ENCODE measurements around the gene KHDRBS1.
"Not testable (repeated sequence)": the region's sequence is repeated elsewhere in the genome, so short reads cannot be mapped to it uniquely, and the experiment has no call there.

The KHDRBS1 gene

DNA sequence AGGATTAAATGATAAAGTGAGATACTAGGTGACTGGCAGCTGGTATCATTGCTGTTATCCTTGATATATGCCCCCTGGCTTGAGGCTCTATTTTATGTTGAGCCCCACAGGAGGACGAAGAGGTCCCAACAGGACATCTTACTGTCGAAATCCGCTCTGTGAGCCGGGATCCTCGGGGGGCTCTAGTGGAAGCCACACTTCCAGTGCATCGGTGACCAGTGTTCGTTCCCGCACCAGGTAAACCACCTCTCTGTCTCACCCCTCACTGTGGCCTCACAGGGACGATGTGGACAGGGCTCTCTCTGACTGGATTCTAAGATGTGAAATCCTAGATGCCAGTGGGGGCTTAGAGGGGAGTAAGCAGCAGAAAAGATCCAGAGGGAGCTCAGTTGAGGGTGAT is 61.2 kb downstream of the KHDRBS1 start:
- no peak for DNase-seq
- H3K36me3 ChIP-seq (ENCODE audit: control insufficient read depth, insufficient read depth, low read length) = peaks cover 5% of the 10 kb centered on the region
- H2BK120ac ChIP-seq (ENCODE audit: low read depth, low read length) = no peak overlapping the region
- no peak overlapping the region for H4K5ac ChIP-seq (ENCODE audit: low read length)
- H3K9ac ChIP-seq (ENCODE audit: low read length) = no peak overlapping the region
- H3K4me3 ChIP-seq (ENCODE audit: low read length) = no peak overlapping the region
- no peak overlapping the region for H3K4me2 ChIP-seq (ENCODE audit: low read length)
- no CpG with 5 or more reads among the region's 9 CpGs for WGBS (ENCODE audit: extremely low coverage, insufficient coverage, low lambda C conversion rate)
- peaks cover 5% of the 10 kb centered on the region for H3K4me1 ChIP-seq (ENCODE audit: control insufficient read depth, low read depth, low read length)
- H3K4ac ChIP-seq (ENCODE audit: low read depth, low read length) = no peak overlapping the region
- no peak overlapping the region for H3K27ac ChIP-seq (ENCODE audit: low read depth, low read length)
- H4K8ac ChIP-seq (ENCODE audit: low read depth, low read length) = no peak overlapping the region
- no peak overlapping the region for H3K23ac ChIP-seq (ENCODE audit: low read length)
- H3K18ac ChIP-seq (ENCODE audit: low read length) = no peak overlapping the region
- H3K27me3 ChIP-seq (ENCODE audit: insufficient read depth, low read length, poor library complexity) = no peaks in the 10 kb centered on the region
- H2AK5ac ChIP-seq (ENCODE audit: low read length) = no peak overlapping the region
- peaks cover 2% of the 10 kb centered on the region for H3K79me1 ChIP-seq (ENCODE audit: low read length)
- H2BK5ac ChIP-seq (ENCODE audit: low read length) = no peak overlapping the region
- peaks cover 10% of the 10 kb centered on the region for H3K79me2 ChIP-seq (ENCODE audit: control insufficient read depth, insufficient read depth, low read length)
- H3K56ac ChIP-seq (ENCODE audit: low read length) = no peak overlapping the region
- H2BK15ac ChIP-seq (replicated peaks; ENCODE audit: low read depth) = no peak overlapping the region

DNA sequence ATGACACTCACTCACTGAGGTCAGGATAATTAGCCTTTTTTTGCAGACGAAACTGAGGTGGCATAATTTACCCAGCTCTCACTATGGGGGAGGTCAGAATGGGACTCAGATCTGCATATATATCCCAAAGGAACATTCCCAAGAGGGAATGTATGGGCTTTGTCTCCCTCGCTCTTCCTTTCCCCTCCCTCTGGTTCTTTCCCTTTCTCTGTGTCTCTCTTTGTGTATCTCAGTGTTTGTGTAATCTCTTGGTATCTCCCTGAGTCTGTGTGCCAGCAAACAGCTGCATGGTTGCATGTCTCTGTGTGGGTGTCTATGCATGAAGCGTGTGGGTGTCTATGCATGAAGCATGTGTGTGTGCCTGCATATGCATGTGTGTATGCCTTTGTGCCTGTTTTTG is 63.8 kb downstream of the KHDRBS1 start:
- no peak for DNase-seq
- peaks cover 5% of the 10 kb centered on the region for H3K4me1 ChIP-seq (ENCODE audit: control insufficient read depth, low read depth, low read length)
- no peak overlapping the region for H2AK5ac ChIP-seq (ENCODE audit: low read length)
- no peaks in the 10 kb centered on the region for H3K27me3 ChIP-seq (ENCODE audit: insufficient read depth, low read length, poor library complexity)
- no peak overlapping the region for H2BK120ac ChIP-seq (ENCODE audit: low read depth, low read length)
- H3K79me1 ChIP-seq (ENCODE audit: low read length) = peaks cover 2% of the 10 kb centered on the region
- H3K79me2 ChIP-seq (ENCODE audit: control insufficient read depth, insufficient read depth, low read length) = peaks cover 10% of the 10 kb centered on the region
- H3K18ac ChIP-seq (ENCODE audit: low read length) = no peak overlapping the region
- no peak overlapping the region for H3K9ac ChIP-seq (ENCODE audit: low read length)
- H3K4me2 ChIP-seq (ENCODE audit: low read length) = no peak overlapping the region
- no CpG with 5 or more reads among the region's 3 CpGs for WGBS (ENCODE audit: extremely low coverage, insufficient coverage, low lambda C conversion rate)
- no peak overlapping the region for H3K27ac ChIP-seq (ENCODE audit: low read depth, low read length)
- H2BK15ac ChIP-seq (replicated peaks; ENCODE audit: low read depth) = no peak overlapping the region
- no peak overlapping the region for H4K8ac ChIP-seq (ENCODE audit: low read depth, low read length)
- H2BK5ac ChIP-seq (ENCODE audit: low read length) = no peak overlapping the region
- no peak overlapping the region for H4K5ac ChIP-seq (ENCODE audit: low read length)
- H3K36me3 ChIP-seq (ENCODE audit: control insufficient read depth, insufficient read depth, low read length) = peaks cover 5% of the 10 kb centered on the region
- no peak overlapping the region for H3K23ac ChIP-seq (ENCODE audit: low read length)
- no peak overlapping the region for H3K56ac ChIP-seq (ENCODE audit: low read length)
- no peak overlapping the region for H3K4ac ChIP-seq (ENCODE audit: low read depth, low read length)
- no peak overlapping the region for H3K4me3 ChIP-seq (ENCODE audit: low read length)

DNA sequence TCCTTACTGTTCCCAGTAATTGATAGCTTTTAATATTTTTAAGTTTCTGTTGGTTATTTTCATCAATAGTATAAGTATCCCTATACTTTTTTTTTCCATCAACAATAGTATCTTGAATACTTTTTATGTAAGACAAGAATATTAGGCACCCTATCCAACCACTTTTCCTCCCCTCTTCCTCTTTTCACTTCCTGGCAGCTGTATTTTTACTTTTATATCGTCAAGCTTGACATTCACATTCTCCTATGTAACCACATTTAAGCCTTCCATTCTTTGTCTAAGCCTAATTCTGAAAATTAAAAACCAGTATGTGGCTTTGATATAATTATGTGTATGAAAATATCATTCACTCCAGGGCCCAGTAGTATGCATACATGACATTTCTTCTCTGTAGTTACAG is 68.4 kb downstream of the KHDRBS1 start:
- Histone ChIP-seq H2AK5ac (ENCODE audit: low read length) (no peak overlapping the region), H3K4me2 (ENCODE audit: low read length) (no peak overlapping the region), H3K23ac (ENCODE audit: low read length) (no peak overlapping the region), H3K79me1 (ENCODE audit: low read length) (no peaks in the 10 kb centered on the region), H3K36me3 (ENCODE audit: control insufficient read depth, insufficient read depth, low read length) (peaks cover 5% of the 10 kb centered on the region), H3K27ac (ENCODE audit: low read depth, low read length) (no peak overlapping the region), H4K8ac (ENCODE audit: low read depth, low read length) (no peak overlapping the region), H2BK15ac (replicated peaks; ENCODE audit: low read depth) (no peak overlapping the region), H3K56ac (ENCODE audit: low read length) (no peak overlapping the region), H3K4ac (ENCODE audit: low read depth, low read length) (no peak overlapping the region), H3K18ac (ENCODE audit: low read length) (no peak overlapping the region), H2BK120ac (ENCODE audit: low read depth, low read length) (no peak overlapping the region), H3K4me1 (ENCODE audit: control insufficient read depth, low read depth, low read length) (no peaks in the 10 kb centered on the region), H3K27me3 (ENCODE audit: insufficient read depth, low read length, poor library complexity) (no peaks in the 10 kb centered on the region), H4K5ac (ENCODE audit: low read length) (no peak overlapping the region), H2BK5ac (ENCODE audit: low read length) (no peak overlapping the region), H3K9ac (ENCODE audit: low read length) (no peak overlapping the region), H3K79me2 (ENCODE audit: control insufficient read depth, insufficient read depth, low read length) (no peaks in the 10 kb centered on the region), H3K4me3 (ENCODE audit: low read length) (no peak overlapping the region)
- no CpG with 5 or more reads among the region's 1 CpG for WGBS (ENCODE audit: extremely low coverage, insufficient coverage, low lambda C conversion rate)
- DNase-seq = no peak

DNA sequence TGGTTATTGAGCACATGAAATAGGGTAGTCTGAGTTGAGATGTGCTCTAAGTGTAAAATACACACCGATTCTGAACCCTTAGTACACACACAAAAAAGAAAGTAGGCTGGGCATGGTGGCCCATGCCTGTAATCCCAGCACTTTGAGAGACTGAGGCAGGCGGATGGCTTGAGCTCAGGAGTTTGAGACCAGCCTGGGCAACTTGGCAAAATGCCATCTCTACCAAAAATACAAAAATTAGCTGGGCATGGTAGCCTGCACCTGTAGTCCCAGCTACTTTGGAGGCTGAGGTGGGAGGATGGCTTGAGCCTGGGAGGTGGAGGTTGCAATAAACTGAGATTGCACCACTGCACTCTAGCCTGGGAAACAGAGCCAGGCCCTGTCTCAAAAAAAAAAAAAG is 72.7 kb downstream of the KHDRBS1 start:
- not testable (repeated sequence) for H2AK5ac ChIP-seq (ENCODE audit: low read length); H2BK120ac ChIP-seq (ENCODE audit: low read depth, low read length); H3K79me2 ChIP-seq (ENCODE audit: control insufficient read depth, insufficient read depth, low read length); H3K4me3 ChIP-seq (ENCODE audit: low read length); H3K23ac ChIP-seq (ENCODE audit: low read length); H2BK15ac ChIP-seq (replicated peaks; ENCODE audit: low read depth); H3K18ac ChIP-seq (ENCODE audit: low read length); H3K9ac ChIP-seq (ENCODE audit: low read length); H3K4ac ChIP-seq (ENCODE audit: low read depth, low read length); H3K4me2 ChIP-seq (ENCODE audit: low read length); H3K27me3 ChIP-seq (ENCODE audit: insufficient read depth, low read length, poor library complexity); H4K5ac ChIP-seq (ENCODE audit: low read length); H3K56ac ChIP-seq (ENCODE audit: low read length); H2BK5ac ChIP-seq (ENCODE audit: low read length); H4K8ac ChIP-seq (ENCODE audit: low read depth, low read length); H3K27ac ChIP-seq (ENCODE audit: low read depth, low read length); DNase-seq; H3K79me1 ChIP-seq (ENCODE audit: low read length); H3K4me1 ChIP-seq (ENCODE audit: control insufficient read depth, low read depth, low read length); H3K36me3 ChIP-seq (ENCODE audit: control insufficient read depth, insufficient read depth, low read length)
- WGBS (ENCODE audit: extremely low coverage, insufficient coverage, low lambda C conversion rate) = no CpG with 5 or more reads among the region's 2 CpGs

DNA sequence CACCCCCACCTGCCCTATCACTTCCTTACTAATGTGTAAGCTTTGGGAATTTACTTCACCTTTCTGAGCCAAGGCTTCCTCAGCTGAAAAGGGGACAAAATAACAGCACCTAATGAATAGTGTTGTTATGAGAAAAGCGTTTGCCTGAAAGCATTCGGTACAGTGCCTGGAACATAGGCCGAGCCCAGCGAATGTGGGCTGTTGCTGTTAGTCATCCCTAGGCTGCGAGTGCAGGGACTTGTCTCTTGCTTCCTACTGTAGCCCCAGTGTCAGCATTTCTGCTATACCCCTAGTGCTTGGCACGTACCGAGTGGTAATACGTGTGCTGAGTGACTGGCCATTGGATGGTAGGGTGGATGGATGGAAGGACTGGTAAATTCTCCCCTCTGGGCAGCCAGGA is 77.5 kb downstream of the KHDRBS1 start:
- no CpG with 5 or more reads among the region's 8 CpGs for WGBS (ENCODE audit: extremely low coverage, insufficient coverage, low lambda C conversion rate)
- no peak for DNase-seq

DNA sequence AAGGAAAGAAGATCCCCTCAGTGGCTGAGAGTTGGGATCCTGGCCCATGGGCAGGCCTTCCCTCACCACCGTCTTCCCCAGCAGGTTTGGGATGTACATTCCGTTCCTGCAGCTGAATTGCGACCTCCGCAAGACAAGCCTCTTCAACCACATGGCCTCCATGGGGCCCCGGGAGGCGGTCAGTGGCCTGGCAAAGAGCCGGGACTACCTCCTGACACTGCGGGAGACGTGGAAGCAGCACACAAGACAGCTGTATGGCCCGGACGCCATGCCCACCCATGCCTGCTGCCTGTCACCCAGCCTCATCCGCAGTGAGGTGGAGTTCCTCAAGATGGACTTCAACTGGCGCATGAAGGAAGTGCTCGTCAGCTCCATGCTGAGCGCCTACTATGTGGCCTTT is 77.9 kb downstream of the KHDRBS1 start:
- Histone ChIP-seq H3K56ac (ENCODE audit: low read length) (no peak overlapping the region), H3K18ac (ENCODE audit: low read length) (no peak overlapping the region), H3K4me1 (ENCODE audit: control insufficient read depth, low read depth, low read length) (no peaks in the 10 kb centered on the region), H3K4me2 (ENCODE audit: low read length) (no peak overlapping the region), H3K79me1 (ENCODE audit: low read length) (no peaks in the 10 kb centered on the region), H3K9ac (ENCODE audit: low read length) (no peak overlapping the region), H3K4ac (ENCODE audit: low read depth, low read length) (no peak overlapping the region), H3K27ac (ENCODE audit: low read depth, low read length) (no peak overlapping the region), H4K8ac (ENCODE audit: low read depth, low read length) (no peak overlapping the region), H3K79me2 (ENCODE audit: control insufficient read depth, insufficient read depth, low read length) (no peaks in the 10 kb centered on the region), H3K27me3 (ENCODE audit: insufficient read depth, low read length, poor library complexity) (no peaks in the 10 kb centered on the region), H4K5ac (ENCODE audit: low read length) (no peak overlapping the region), H2BK15ac (replicated peaks; ENCODE audit: low read depth) (no peak overlapping the region), H2BK120ac (ENCODE audit: low read depth, low read length) (no peak overlapping the region), H3K36me3 (ENCODE audit: control insufficient read depth, insufficient read depth, low read length) (peaks cover 12% of the 10 kb centered on the region), H3K23ac (ENCODE audit: low read length) (no peak overlapping the region), H3K4me3 (ENCODE audit: low read length) (no peak overlapping the region), H2AK5ac (ENCODE audit: low read length) (no peak overlapping the region), H2BK5ac (ENCODE audit: low read length) (no peak overlapping the region)
- no CpG with 5 or more reads among the region's 15 CpGs for WGBS (ENCODE audit: extremely low coverage, insufficient coverage, low lambda C conversion rate)
- no peak for DNase-seq

More for the DNA sequence above, 77.5 kb downstream of the KHDRBS1 start:
- no peak overlapping the region for H4K8ac ChIP-seq (ENCODE audit: low read depth, low read length)
- peaks cover 12% of the 10 kb centered on the region for H3K36me3 ChIP-seq (ENCODE audit: control insufficient read depth, insufficient read depth, low read length)
- H3K79me1 ChIP-seq (ENCODE audit: low read length) = no peaks in the 10 kb centered on the region
- H3K4me1 ChIP-seq (ENCODE audit: control insufficient read depth, low read depth, low read length) = no peaks in the 10 kb centered on the region
- H2BK120ac ChIP-seq (ENCODE audit: low read depth, low read length) = no peak overlapping the region
- H3K4ac ChIP-seq (ENCODE audit: low read depth, low read length) = no peak overlapping the region
- no peak overlapping the region for H2BK5ac ChIP-seq (ENCODE audit: low read length)
- no peak overlapping the region for H3K56ac ChIP-seq (ENCODE audit: low read length)
- H3K27ac ChIP-seq (ENCODE audit: low read depth, low read length) = no peak overlapping the region
- H3K4me3 ChIP-seq (ENCODE audit: low read length) = no peak overlapping the region
- no peak overlapping the region for H3K18ac ChIP-seq (ENCODE audit: low read length)
- no peak overlapping the region for H3K23ac ChIP-seq (ENCODE audit: low read length)
- no peak overlapping the region for H4K5ac ChIP-seq (ENCODE audit: low read length)
- no peaks in the 10 kb centered on the region for H3K79me2 ChIP-seq (ENCODE audit: control insufficient read depth, insufficient read depth, low read length)
- H3K4me2 ChIP-seq (ENCODE audit: low read length) = no peak overlapping the region
- H3K27me3 ChIP-seq (ENCODE audit: insufficient read depth, low read length, poor library complexity) = no peaks in the 10 kb centered on the region
- H3K9ac ChIP-seq (ENCODE audit: low read length) = no peak overlapping the region
- no peak overlapping the region for H2BK15ac ChIP-seq (replicated peaks; ENCODE audit: low read depth)
- H2AK5ac ChIP-seq (ENCODE audit: low read length) = no peak overlapping the region

Measured in mesendoderm (in vitro differentiated cells).